Mesangial cell (primary cell): ENCODE measurements around the gene AKR1C1. TPM values are rescaled to one million over a fixed set of nuclear protein-coding genes. Genes with fewer than 3 reads are reported as not detected.

Experiments used
- total RNA-seq: library from RNA; depleted of rRNA; stranded (reverse); fragments of >200 nt; gene quantifications from 2 replicates; pipeline ENCODE4 v1.2.3, GENCODE V29; 2015

AKR1C1 gene
- total RNA-seq = 2.4 and 4.4 TPM in 2 replicates

GRCh38 chr10:4962876-4963814 is at the start of gene AKR1C1:
Gene AKR1C1, plus strand, starts transcription at chr10:4963415. Its CDS starts 30 bp downstream, at chr10:4963445.

GRCh38 chr10:5003127-5004029 is 40.2 kb downstream of the AKR1C1 start, which contains the start of gene AKR1C2:
Gene AKR1C2, minus strand, starts transcription at chr10:5003857. Its CDS starts 22 bp downstream, at chr10:5003835.

Other genes with a start within 250 kb of the AKR1C1 start
- 2.5 and 3.1 TPM in 2 replicates for gene AKR1E2, start 137.2 kb upstream of the AKR1C1 start, total RNA-seq
- 1.1 and 5.3 TPM in 2 replicates for gene AKR1C2, start 40.4 kb downstream of the AKR1C1 start, total RNA-seq
- gene AKR1C3, start 131.0 kb downstream of the AKR1C1 start, total RNA-seq = 2.9 and 21.0 TPM in 2 replicates
- not detected in 2 replicates for gene AKR1C8, start 221.7 kb downstream of the AKR1C1 start, total RNA-seq
- not detected in 2 replicates for gene AKR1C4, start 233.4 kb downstream of the AKR1C1 start, total RNA-seq